SIG-M5 treated with dmso at 0.1 percent for 504 hours (cell line): ENCODE results near the gene MEGF8.

Experiments
- DNase-seq: peaks from one replicate; lab custom pipeline; 2025; ENCODE audit not compliant: unreplicated experiment; lab: John Stamatoyannopoulos, UW

MEGF8 gene

GRCh38 chr19:42378225-42379215 is 53.1 kb downstream of the MEGF8 start:
- DNase-seq: no peak

- DNase-seq: no peak
Measured at GRCh38 chr19:42380155-42380554, 54.7 kb downstream of the MEGF8 start.

GRCh38 chr19:42386974-42387707 is 61.7 kb downstream of the MEGF8 start:
- DNase-seq: peak; percentile 60

GRCh38 chr19:42388851-42389489 is 63.5 kb downstream of the MEGF8 start:
- DNase-seq: no peak

- DNase-seq: no peak
Measured at GRCh38 chr19:42389899-42390298, 64.5 kb downstream of the MEGF8 start, which contains the start of gene CNFN. CNFN (minus strand) TSS chr19:42390297; CDS start chr19:42389037, 1,260 bp downstream.

- no peak for DNase-seq
Measured at GRCh38 chr19:42392165-42392564, 66.7 kb downstream of the MEGF8 start.

- no peak for DNase-seq
Measured at GRCh38 chr19:42394751-42395150, 69.3 kb downstream of the MEGF8 start.

GRCh38 chr19:42396381-42397262 is 71.2 kb downstream of the MEGF8 start:
- peak; percentile 97 for DNase-seq

GRCh38 chr19:42397263-42398166 is 72.1 kb downstream of the MEGF8 start:
- DNase-seq: peak; percentile 28

- DNase-seq: no peak
Measured at GRCh38 chr19:42400404-42400803, 75.0 kb downstream of the MEGF8 start.

GRCh38 chr19:42401365-42402303 is 76.2 kb downstream of the MEGF8 start:
- DNase-seq: peak; percentile 50

- no peak for DNase-seq
Measured at GRCh38 chr19:42402376-42403116, 77.1 kb downstream of the MEGF8 start.

- no peak for DNase-seq
Measured at GRCh38 chr19:42403586-42403985, 78.2 kb downstream of the MEGF8 start.

- DNase-seq: no peak
Measured at GRCh38 chr19:42406111-42406510, 80.7 kb downstream of the MEGF8 start.

GRCh38 chr19:42407085-42407815 is 81.8 kb downstream of the MEGF8 start:
- DNase-seq: no peak

- no peak for DNase-seq
Measured at GRCh38 chr19:42407816-42408175, 82.4 kb downstream of the MEGF8 start.

- DNase-seq: no peak
Measured at GRCh38 chr19:42409477-42409876, 84.0 kb downstream of the MEGF8 start.
